ENCODE measurements around the gene COL18A1. TPM values are rescaled to one million over a fixed set of nuclear protein-coding genes. Genes with fewer than 3 reads are reported as not detected.

The COL18A1 gene
- total RNA-seq, 4 donors from 2014 or later: 64.7 to 110 (median 98.9) TPM

- TF ChIP-seq CTCF (IDR thresholded peaks at IDR 0.05): no peak
- ATAC-seq (ENCODE audit: low FRiP score) (no peak), DNase-seq (ENCODE audit: low spot score) (no peak)
Measured at GRCh38 chr21:45415943-45416611, 11.1 kb downstream of the COL18A1 start.

DNA sequence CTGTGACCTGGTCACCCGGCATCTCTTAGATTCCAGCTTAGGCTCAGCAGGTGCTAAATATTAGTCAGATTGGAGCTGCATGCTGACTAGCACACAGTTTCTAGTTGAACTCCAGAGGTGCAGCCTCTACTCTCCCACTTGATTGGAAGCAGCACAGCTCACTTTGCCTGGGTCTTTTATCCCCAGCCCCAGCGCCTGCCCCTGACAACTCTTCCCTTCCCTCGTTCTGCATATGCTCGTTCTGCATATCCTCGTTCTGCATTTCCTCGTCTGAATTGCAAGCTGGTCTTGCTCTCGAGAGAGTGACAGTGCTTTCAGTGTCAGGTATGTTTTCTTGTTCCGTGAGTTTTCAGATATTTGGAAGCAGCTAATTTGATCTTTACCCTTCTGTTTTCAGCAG lies 11.7 kb downstream of the COL18A1 start:
- no peak for TF ChIP-seq CTCF (IDR thresholded peaks at IDR 0.05)
- no peak for DNase-seq (ENCODE audit: low spot score)
- ATAC-seq (ENCODE audit: low FRiP score): no peak

GRCh38 chr21:45417256-45417950 lies 12.4 kb downstream of the COL18A1 start:
- TF ChIP-seq CTCF (IDR thresholded peaks at IDR 0.05): no peak
- no peak for DNase-seq (ENCODE audit: low spot score)
- ATAC-seq (ENCODE audit: low FRiP score): no peak

- DNase-seq (ENCODE audit: low spot score): no peak
Measured at GRCh38 chr21:45417951-45418300, 13.0 kb downstream of the COL18A1 start.

DNA sequence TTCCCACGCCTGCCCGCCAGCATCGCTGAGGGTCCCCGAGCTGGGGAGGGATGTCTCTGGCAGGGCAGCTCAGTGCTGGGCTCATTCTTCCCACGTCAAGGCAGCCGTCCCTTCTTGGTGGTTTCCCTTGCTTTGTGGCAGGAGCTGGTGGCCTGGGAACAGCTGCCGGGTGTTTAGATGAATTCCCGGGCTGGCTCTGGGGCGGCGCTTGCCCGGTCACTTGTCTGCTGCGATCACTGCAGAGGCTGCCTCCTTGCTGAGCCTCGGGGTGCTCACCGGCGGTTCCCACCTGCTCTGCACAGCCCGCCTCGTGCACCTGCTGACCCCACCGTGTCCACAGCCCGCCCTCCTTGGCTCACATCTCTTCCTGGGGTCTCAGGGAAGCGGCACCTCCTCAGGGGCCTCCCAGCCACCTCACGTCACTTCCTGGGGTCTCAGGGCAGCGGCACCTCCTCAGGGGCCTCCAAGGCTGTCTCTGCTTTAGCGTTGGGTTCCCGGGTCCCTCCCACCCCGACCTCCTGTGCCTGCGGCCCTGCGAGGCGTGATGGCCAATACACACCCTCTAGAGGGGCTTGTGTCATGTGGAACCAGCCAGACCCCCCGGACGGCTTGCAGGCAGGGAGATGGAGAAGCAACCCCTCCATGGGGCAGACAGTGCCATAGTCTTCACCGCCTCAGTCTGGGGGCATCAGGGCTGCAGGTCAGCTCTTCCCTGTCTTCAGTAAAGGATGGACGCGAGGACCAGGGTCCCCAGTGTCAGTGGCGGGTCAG lies 13.5 kb downstream of the COL18A1 start:
- no peak for TF ChIP-seq CTCF (IDR thresholded peaks at IDR 0.05)
- no peak for ATAC-seq (ENCODE audit: low FRiP score)
- no peak for DNase-seq (ENCODE audit: low spot score)

More at GRCh38 chr21:45417951-45418300, 13.0 kb downstream of the COL18A1 start:
- no peak for TF ChIP-seq CTCF (IDR thresholded peaks at IDR 0.05)
- ATAC-seq (ENCODE audit: low FRiP score): no peak

GRCh38 chr21:45419162-45419561 lies 14.2 kb downstream of the COL18A1 start:
- DNase-seq (ENCODE audit: low spot score) (no peak), ATAC-seq (ENCODE audit: low FRiP score) (no peak)
- TF ChIP-seq CTCF (IDR thresholded peaks at IDR 0.05): no peak
